B cell (primary cell): ENCODE results near the gene CASZ1. TPM values are rescaled to one million over a fixed set of nuclear protein-coding genes. Genes with fewer than 3 reads are reported as not detected.

ENCODE experiments used
- ATAC-seq: fragments of 200-7000 bp; cut with Tn5 transposase; one replicate; pipeline ENCODE4 v1.10.0; 2021; ENCODE audit warnings: low read depth, mild to moderate bottlenecking, moderate number of reproducible peaks, moderate library complexity
- CTCF ChIA-PET: fragments of 350-600 bp; sonication (Branson Sonifier 250); formaldehyde crosslinking; loops from one replicate; lab custom pipeline; 2021; ENCODE audit warnings: antibody characterized with exemption, inconsistent platforms; lab: Charles Lee
- POLR2A ChIA-PET: fragments of 350-600 bp; sonication (Branson Sonifier 250); formaldehyde crosslinking; loops from one replicate; lab custom pipeline; 2021; ENCODE audit warnings: antibody characterized with exemption; lab: Charles Lee
- DNase-seq: peaks from one replicate; pipeline ENCODE4 v3.0.0; 2013
- H2AFZ ChIP-seq: 2 replicates; pipeline ENCODE4 v1.6.1; 2012; ENCODE audit warnings: mild to moderate bottlenecking, low read depth, low read length; ENCODE audit not compliant: insufficient read depth, poor library complexity, severe bottlenecking
- H3K27ac ChIP-seq, 2 donors: 1 replicate in 1 of 2; 2 replicates in 1 of 2; pipeline ENCODE4 v1.5.1; 2012 to 2013; ENCODE audit warnings: low read length in 2 of 2, mild to moderate bottlenecking in 2 of 2, moderate library complexity in 1 of 2
- H3K27me3 ChIP-seq, 4 experiments: fragments of 200-600 bp in 1 of 4; sonication (generic) in 1 of 4; replicated peaks in 1 of 4; 1 replicate in 2 of 4; 2 replicates in 2 of 4; pipeline versions ENCODE4 v1.6.1 to v1.7.0; 2013 to 2016; ENCODE audit warnings: low read length in 3 of 4, mild to moderate bottlenecking in 2 of 4, mixed read lengths in 1 of 4, moderate library complexity in 1 of 4; ENCODE audit not compliant: insufficient read depth in 4 of 4, control insufficient read depth in 3 of 4; ENCODE audit errors: control extremely low read depth in 1 of 4
- H3K36me3 ChIP-seq, 2 experiments: replicated peaks in 1 of 2; 1 replicate in 1 of 2; 2 replicates in 1 of 2; pipeline versions ENCODE4 v1.6.1 to v1.7.1; 2013; ENCODE audit warnings: low read length in 1 of 2; ENCODE audit not compliant: insufficient read depth in 2 of 2, control insufficient read depth in 1 of 2; ENCODE audit errors: control extremely low read depth in 1 of 2, extremely low read depth in 1 of 2
- H3K4me1 ChIP-seq, 2 donors: fragments of 200-600 bp in 1 of 2; sonication (generic) in 1 of 2; 1 replicate in 1 of 2; 2 replicates in 1 of 2; pipeline versions ENCODE4 v1.5.1 to v1.6.1; 2013 to 2017; ENCODE audit warnings: low read length in 2 of 2; ENCODE audit not compliant: control insufficient read depth in 2 of 2, insufficient read depth in 2 of 2
- H3K4me2 ChIP-seq: replicated peaks from 2 replicates; pipeline ENCODE3; 2012; ENCODE audit warnings: mild to moderate bottlenecking, low read depth, low read length; ENCODE audit not compliant: poor library complexity, severe bottlenecking
- H3K4me3 ChIP-seq, 5 experiments: fragments of 200-600 bp in 1 of 5; sonication (generic) in 1 of 5; 1 replicate in 3 of 5; 2 replicates in 2 of 5; pipeline versions ENCODE4 v1.5.1 to v1.7.0; 2011 to 2016; ENCODE audit warnings: low read length in 4 of 5, mild to moderate bottlenecking in 4 of 5, low read depth in 2 of 5, control low read depth in 1 of 5, moderate library complexity in 1 of 5; ENCODE audit not compliant: insufficient read depth in 1 of 5; ENCODE audit errors: control extremely low read depth in 1 of 5, extremely low read depth in 1 of 5
- H3K79me2 ChIP-seq: fragments of 200-600 bp; sonication (generic); one replicate; pipeline ENCODE4 v1.6.0; 2016; ENCODE audit warnings: low read length; ENCODE audit not compliant: control insufficient read depth, insufficient read depth
- H3K9ac ChIP-seq: fragments of 200-600 bp; sonication (generic); 2 replicates; pipeline ENCODE4 v1.6.1; 2017; ENCODE audit warnings: mild to moderate bottlenecking, low read length, moderate library complexity
- H3K9me3 ChIP-seq, 3 donors: one replicate each; pipeline versions ENCODE4 v1.6.1 to v1.7.1; 2013; ENCODE audit warnings: low read length in 2 of 3; ENCODE audit not compliant: control insufficient read depth in 2 of 3, insufficient read depth in 1 of 3; ENCODE audit errors: control extremely low read depth in 1 of 3
- H4K20me1 ChIP-seq: 2 replicates; pipeline ENCODE4 v1.6.0; 2012; ENCODE audit warnings: mild to moderate bottlenecking, low read length; ENCODE audit not compliant: insufficient read depth, control insufficient read depth, poor library complexity, severe bottlenecking
- H3K27ac Mint-ChIP-seq: one replicate; pipeline ENCODE4 v1.8.0; 2021; ENCODE audit warnings: mixed read lengths
- H3K27me3 Mint-ChIP-seq: one replicate; pipeline ENCODE4 v1.8.0; 2021; ENCODE audit warnings: mixed read lengths
- H3K4me1 Mint-ChIP-seq: one replicate; pipeline ENCODE4 v1.8.0; 2021; ENCODE audit warnings: mixed read lengths
- H3K4me3 Mint-ChIP-seq: one replicate; pipeline ENCODE4 v1.8.0; 2021; ENCODE audit warnings: mixed read lengths
- H3K9me3 Mint-ChIP-seq: one replicate; pipeline ENCODE4 v1.8.0; 2022; ENCODE audit warnings: mixed read lengths; ENCODE audit not compliant: insufficient read depth
- EZH2 ChIP-seq: IDR thresholded peaks from 2 replicates; pipeline ENCODE4 v1.6.1; 2012; ENCODE audit warnings: borderline replicate concordance, low read depth, mild to moderate bottlenecking, moderate library complexity, low read length; ENCODE audit not compliant: insufficient read depth, poor library complexity, severe bottlenecking
- WGBS: methylation state at CpG from one replicate; pipeline ENCODE4 v1.1.5; 2013; ENCODE audit warnings: missing lambda C conversion rate; ENCODE audit not compliant: insufficient coverage; 5-methylcytosine and 5-hydroxymethylcytosine counted together
- intact Hi-C: fragments of 100-400 bp; cut with micrococcal nuclease; formaldehyde crosslinking; loops from one replicate; pipeline ENCODE4 v1.10.0; 2022
- polyA plus RNA-seq: library from polyadenylated mRNA; depleted of rRNA; stranded (reverse); fragments of >200 nt; gene quantifications from 2 replicates; pipeline ENCODE4 v1.2.3, GENCODE V29; 2012
- total RNA-seq, 2 donors: library from RNA; stranded (reverse); fragments of 120-200 nt in 1 of 2; gene quantifications; 1 replicate in 1 of 2; 2 replicates in 1 of 2; pipeline versions ENCODE4 v1.2.3 to v1.2.4, GENCODE V29; 2013 to 2022
- TF ChIP-seq, protein P1 (sequence below): fragments of 200-600 bp; IDR thresholded peaks from one replicate; pipeline ENCODE4 v1.8.0; 2022; ENCODE audit warnings: antibody characterized with exemption, mild to moderate bottlenecking

Gene CASZ1
- total and polyA plus RNA-seq, 2 donors (not counting 1 experiment from before 2014, with no cell fraction given) = 9.5 to 27.2 TPM

DNA sequence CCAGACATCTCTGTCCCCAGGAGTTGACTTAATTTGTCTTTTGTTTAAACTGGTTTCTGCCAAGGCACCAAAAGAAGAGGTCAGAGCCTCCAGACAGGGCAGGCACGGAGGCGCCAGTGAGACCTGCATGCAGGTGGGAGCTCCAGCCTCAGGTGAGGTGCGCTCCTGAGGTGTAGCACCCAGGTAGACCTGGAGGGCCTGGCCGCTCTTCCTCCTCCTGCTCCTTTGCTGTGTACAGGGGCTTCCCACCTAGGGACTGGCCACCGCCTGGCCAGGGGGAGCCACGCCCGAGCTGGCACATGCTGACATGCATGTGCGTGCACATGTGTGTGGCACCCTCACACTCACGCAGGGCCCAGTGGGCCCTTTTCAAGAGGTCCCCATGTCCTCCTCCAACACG, 163.0 kb downstream of the CASZ1 start:
- no peak overlapping the region for H3K4me3 ChIP-seq
- H3K9ac ChIP-seq = no peak overlapping the region
- Mint-ChIP-seq H3K4me3 (no peak overlapping the region), H3K9me3 (no peaks in the 10 kb centered on the region), H3K27me3 (no peaks in the 10 kb centered on the region), H3K4me1 (no peaks in the 10 kb centered on the region), H3K27ac (no peak overlapping the region)
- H3K27ac ChIP-seq = no peak overlapping the region
- H3K79me2 ChIP-seq = no peaks in the 10 kb centered on the region
- no peak for DNase-seq
- 97% methylated on average over 10 of the region's 10 CpGs for WGBS
- peaks cover 0 to 4% of the 10 kb centered on the region in 2 experiments for H3K36me3 ChIP-seq
- H3K27me3 ChIP-seq = peaks cover 0 to 4% (median 1%) of the 10 kb centered on the region in 4 experiments
- TF ChIP-seq EZH2 = no peak
- TF ChIP-seq, protein P1, sequence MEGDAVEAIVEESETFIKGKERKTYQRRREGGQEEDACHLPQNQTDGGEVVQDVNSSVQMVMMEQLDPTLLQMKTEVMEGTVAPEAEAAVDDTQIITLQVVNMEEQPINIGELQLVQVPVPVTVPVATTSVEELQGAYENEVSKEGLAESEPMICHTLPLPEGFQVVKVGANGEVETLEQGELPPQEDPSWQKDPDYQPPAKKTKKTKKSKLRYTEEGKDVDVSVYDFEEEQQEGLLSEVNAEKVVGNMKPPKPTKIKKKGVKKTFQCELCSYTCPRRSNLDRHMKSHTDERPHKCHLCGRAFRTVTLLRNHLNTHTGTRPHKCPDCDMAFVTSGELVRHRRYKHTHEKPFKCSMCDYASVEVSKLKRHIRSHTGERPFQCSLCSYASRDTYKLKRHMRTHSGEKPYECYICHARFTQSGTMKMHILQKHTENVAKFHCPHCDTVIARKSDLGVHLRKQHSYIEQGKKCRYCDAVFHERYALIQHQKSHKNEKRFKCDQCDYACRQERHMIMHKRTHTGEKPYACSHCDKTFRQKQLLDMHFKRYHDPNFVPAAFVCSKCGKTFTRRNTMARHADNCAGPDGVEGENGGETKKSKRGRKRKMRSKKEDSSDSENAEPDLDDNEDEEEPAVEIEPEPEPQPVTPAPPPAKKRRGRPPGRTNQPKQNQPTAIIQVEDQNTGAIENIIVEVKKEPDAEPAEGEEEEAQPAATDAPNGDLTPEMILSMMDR = no peak
- no peak overlapping the region for H3K4me2 ChIP-seq
- no peaks in the 10 kb centered on the region for H4K20me1 ChIP-seq
- no peak for ATAC-seq
- ChIA-PET POLR2A (no interaction called here), CTCF (interaction anchor here (0.5 kb wide), 1 partner anchor 134 kb away, joined by 3 read pairs; no protein-coding TSS in a partner anchor)
- no peak overlapping the region for H2AFZ ChIP-seq
- peaks cover 0 to 3% of the 10 kb centered on the region in 2 donors for H3K4me1 ChIP-seq
- no peaks in the 10 kb centered on the region for H3K9me3 ChIP-seq
- intact Hi-C loops = no loop called here

DNA sequence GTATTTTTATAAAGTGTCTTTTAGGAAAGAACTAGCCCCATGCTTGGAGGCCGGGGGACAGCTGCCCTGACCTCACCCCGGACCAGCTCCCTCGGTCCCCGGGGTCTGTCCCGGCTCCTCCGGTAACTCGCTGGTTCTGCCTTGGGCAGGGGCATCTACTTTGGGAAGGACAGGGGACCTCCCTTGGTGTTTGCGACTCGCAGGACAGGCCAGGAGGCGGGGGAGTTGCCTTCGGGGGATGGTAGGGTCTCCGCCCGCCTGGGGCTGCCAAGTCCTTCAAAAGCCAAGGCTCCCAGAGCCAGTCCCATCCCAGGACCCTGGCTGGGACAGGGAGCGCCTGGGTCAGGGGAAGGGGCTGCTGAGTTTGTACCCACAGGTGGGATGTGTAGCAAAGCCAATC, 163.8 kb downstream of the CASZ1 start:
- no peak for ATAC-seq
- intact Hi-C loops = no loop called here
- H3K9me3 ChIP-seq = no peaks in the 10 kb centered on the region
- ChIA-PET CTCF (no interaction called here), POLR2A (no interaction called here)
- H3K79me2 ChIP-seq = no peaks in the 10 kb centered on the region
- H3K4me2 ChIP-seq = no peak overlapping the region
- Mint-ChIP-seq H3K4me1 (no peaks in the 10 kb centered on the region), H3K27me3 (no peaks in the 10 kb centered on the region), H3K27ac (no peak overlapping the region), H3K4me3 (no peak overlapping the region), H3K9me3 (no peaks in the 10 kb centered on the region)
- H2AFZ ChIP-seq = no peak overlapping the region
- H4K20me1 ChIP-seq = no peaks in the 10 kb centered on the region
- TF ChIP-seq, protein P1 = no peak
- TF ChIP-seq EZH2 = no peak
- WGBS = 98% methylated on average over 14 of the region's 14 CpGs
- H3K9ac ChIP-seq = no peak overlapping the region
- no peaks in the 10 kb centered on the region for H3K4me1 ChIP-seq
- no peaks in the 10 kb centered on the region for H3K27me3 ChIP-seq
- DNase-seq = no peak
- peaks cover 0 to 4% of the 10 kb centered on the region in 2 experiments for H3K36me3 ChIP-seq
- H3K27ac ChIP-seq = no peak overlapping the region
- H3K4me3 ChIP-seq = no peak overlapping the region
